Nephron progenitor cell (in vitro differentiated cells): ENCODE data around the gene DRD2.

Experiments used
- DNase-seq: peaks from one replicate; pipeline ENCODE4 v3.0.0; 2021
- H3K27ac Mint-ChIP-seq: 2 replicates; pipeline ENCODE4 v1.8.0; 2021; ENCODE audit warnings: mild to moderate bottlenecking, moderate library complexity, mixed read lengths
- H3K27me3 Mint-ChIP-seq: 2 replicates; pipeline ENCODE4 v1.8.0; 2021; ENCODE audit warnings: mild to moderate bottlenecking, low read depth, mixed read lengths; ENCODE audit not compliant: poor library complexity
- H3K36me3 Mint-ChIP-seq: 2 replicates; pipeline ENCODE4 v1.8.0; 2021; ENCODE audit warnings: low read depth, mixed read lengths
- H3K4me1 Mint-ChIP-seq: 2 replicates; pipeline ENCODE4 v1.8.0; 2021; ENCODE audit warnings: mixed read lengths
- H3K4me3 Mint-ChIP-seq: 2 replicates; pipeline ENCODE4 v1.8.0; 2021; ENCODE audit warnings: mild to moderate bottlenecking, moderate library complexity, mixed read lengths
- H3K9me3 Mint-ChIP-seq: 2 replicates; pipeline ENCODE4 v1.8.0; 2021; ENCODE audit warnings: mild to moderate bottlenecking, moderate library complexity, mixed read lengths
- TF ChIP-seq, protein P1 (sequence below): fragments of 200-600 bp; sonication (generic); IDR thresholded peaks from 2 replicates; pipeline ENCODE4 v1.5.0; 2021; ENCODE audit warnings: antibody characterized with exemption

Gene DRD2

GRCh38 chr11:113419454-113420003 lies 55.7 kb downstream of the DRD2 start:
- Mint-ChIP-seq H3K4me1 (no peaks in the 10 kb centered on the region), H3K4me3 (no peak overlapping the region), H3K27me3 (peaks cover 40% of the 10 kb centered on the region), H3K27ac (no peak overlapping the region), H3K9me3 (no peaks in the 10 kb centered on the region), H3K36me3 (no peaks in the 10 kb centered on the region)
- DNase-seq: no peak
- TF ChIP-seq, protein P1, sequence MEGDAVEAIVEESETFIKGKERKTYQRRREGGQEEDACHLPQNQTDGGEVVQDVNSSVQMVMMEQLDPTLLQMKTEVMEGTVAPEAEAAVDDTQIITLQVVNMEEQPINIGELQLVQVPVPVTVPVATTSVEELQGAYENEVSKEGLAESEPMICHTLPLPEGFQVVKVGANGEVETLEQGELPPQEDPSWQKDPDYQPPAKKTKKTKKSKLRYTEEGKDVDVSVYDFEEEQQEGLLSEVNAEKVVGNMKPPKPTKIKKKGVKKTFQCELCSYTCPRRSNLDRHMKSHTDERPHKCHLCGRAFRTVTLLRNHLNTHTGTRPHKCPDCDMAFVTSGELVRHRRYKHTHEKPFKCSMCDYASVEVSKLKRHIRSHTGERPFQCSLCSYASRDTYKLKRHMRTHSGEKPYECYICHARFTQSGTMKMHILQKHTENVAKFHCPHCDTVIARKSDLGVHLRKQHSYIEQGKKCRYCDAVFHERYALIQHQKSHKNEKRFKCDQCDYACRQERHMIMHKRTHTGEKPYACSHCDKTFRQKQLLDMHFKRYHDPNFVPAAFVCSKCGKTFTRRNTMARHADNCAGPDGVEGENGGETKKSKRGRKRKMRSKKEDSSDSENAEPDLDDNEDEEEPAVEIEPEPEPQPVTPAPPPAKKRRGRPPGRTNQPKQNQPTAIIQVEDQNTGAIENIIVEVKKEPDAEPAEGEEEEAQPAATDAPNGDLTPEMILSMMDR: no peak

DNA sequence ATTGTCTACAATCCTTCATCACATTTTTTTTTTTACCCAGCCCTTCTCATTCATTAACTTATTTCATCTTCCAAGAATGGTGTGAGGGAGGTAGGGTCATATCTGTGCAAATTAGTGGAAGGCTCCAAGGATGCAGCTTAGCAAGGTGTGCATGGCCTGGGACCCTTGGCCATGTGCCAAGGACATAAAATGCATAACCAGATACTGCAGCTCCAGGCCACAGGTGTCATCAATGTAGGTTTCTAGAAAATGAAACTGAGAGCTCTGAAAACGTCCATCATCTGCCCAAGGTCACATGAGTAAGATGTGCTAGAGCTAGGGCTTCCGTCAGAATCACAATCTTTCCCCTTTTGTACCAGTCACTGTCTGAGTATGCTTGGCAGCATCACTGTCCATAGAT lies 57.8 kb downstream of the DRD2 start:
- H3K36me3 Mint-ChIP-seq: no peaks in the 10 kb centered on the region
- peaks cover 48% of the 10 kb centered on the region for H3K27me3 Mint-ChIP-seq
- no peak overlapping the region for H3K4me3 Mint-ChIP-seq
- TF ChIP-seq, protein P1: no peak
- no peaks in the 10 kb centered on the region for H3K9me3 Mint-ChIP-seq
- H3K4me1 Mint-ChIP-seq: no peaks in the 10 kb centered on the region
- no peak for DNase-seq
- H3K27ac Mint-ChIP-seq: no peak overlapping the region

DNA sequence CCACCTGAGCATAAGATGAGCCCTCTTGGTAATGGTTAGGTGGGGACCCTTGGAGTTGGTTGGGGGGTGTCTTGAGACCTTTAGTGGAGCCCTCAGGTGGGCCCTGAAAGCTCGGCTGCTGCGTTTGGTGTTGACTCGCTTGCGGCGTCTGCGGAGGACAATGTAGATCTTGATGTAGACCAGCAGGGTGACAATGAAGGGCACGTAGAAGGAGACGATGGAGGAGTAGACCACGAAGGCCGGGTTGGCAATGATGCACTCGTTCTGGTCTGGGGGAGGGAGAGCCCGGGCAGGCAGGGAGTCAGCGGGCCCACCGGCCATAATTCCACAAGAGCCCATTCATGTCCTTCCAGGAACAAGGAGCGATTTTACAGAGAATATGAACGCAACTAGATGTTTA lies 59.9 kb downstream of the DRD2 start:
- Mint-ChIP-seq H3K4me3 (no peak overlapping the region), H3K27me3 (peaks cover 43% of the 10 kb centered on the region), H3K9me3 (no peaks in the 10 kb centered on the region), H3K27ac (no peak overlapping the region), H3K36me3 (no peaks in the 10 kb centered on the region), H3K4me1 (no peaks in the 10 kb centered on the region)
- no peak for DNase-seq
- TF ChIP-seq, protein P1: no peak

DNA sequence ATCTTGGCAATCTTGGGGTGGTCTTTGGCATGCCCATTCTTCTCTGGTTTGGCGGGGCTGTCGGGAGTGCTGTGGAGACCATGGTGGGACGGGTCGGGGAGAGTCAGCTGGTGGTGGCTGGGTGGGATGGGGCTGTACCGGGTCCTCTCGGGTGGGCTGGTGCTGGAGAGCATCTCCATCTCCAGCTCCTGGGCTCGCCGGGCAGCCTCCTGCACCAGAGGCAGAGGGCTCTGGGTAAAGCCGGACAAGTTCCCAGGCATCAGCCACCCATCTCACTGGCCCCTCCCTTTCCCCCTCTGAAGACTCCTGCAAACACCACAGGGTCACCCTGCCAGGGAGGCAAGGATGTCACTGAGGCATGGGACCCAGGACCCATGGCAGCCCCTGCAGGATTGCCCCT lies 62.5 kb downstream of the DRD2 start:
- H3K36me3 Mint-ChIP-seq: no peaks in the 10 kb centered on the region
- H3K27me3 Mint-ChIP-seq: peaks cover 34% of the 10 kb centered on the region
- H3K9me3 Mint-ChIP-seq: no peaks in the 10 kb centered on the region
- TF ChIP-seq, protein P1: no peak
- no peak overlapping the region for H3K27ac Mint-ChIP-seq
- no peak for DNase-seq
- H3K4me3 Mint-ChIP-seq: no peak overlapping the region
- H3K4me1 Mint-ChIP-seq: peaks cover 4% of the 10 kb centered on the region

GRCh38 chr11:113411536-113411935 lies 63.7 kb downstream of the DRD2 start:
- Mint-ChIP-seq H3K36me3 (no peaks in the 10 kb centered on the region), H3K27ac (no peak overlapping the region), H3K27me3 (peaks cover 34% of the 10 kb centered on the region), H3K4me1 (peaks cover 4% of the 10 kb centered on the region), H3K4me3 (no peak overlapping the region), H3K9me3 (no peaks in the 10 kb centered on the region)
- DNase-seq: no peak
- TF ChIP-seq, protein P1: no peak

GRCh38 chr11:113410414-113411135 lies 64.6 kb downstream of the DRD2 start:
- peaks cover 32% of the 10 kb centered on the region for H3K27me3 Mint-ChIP-seq
- H3K27ac Mint-ChIP-seq: no peak overlapping the region
- H3K9me3 Mint-ChIP-seq: no peaks in the 10 kb centered on the region
- TF ChIP-seq, protein P1: no peak
- peaks cover 12% of the 10 kb centered on the region for H3K4me1 Mint-ChIP-seq
- no peaks in the 10 kb centered on the region for H3K36me3 Mint-ChIP-seq
- no peak overlapping the region for H3K4me3 Mint-ChIP-seq
- no peak for DNase-seq
